Uterus (tissue), 4 donors: ENCODE data around the gene POPDC2. TPM values are rescaled to one million over a fixed set of nuclear protein-coding genes. Genes with fewer than 3 reads are reported as not detected.

Source experiments
- DNase-seq, 2 donors: peaks; one replicate each; pipeline ENCODE4 v3.0.0-alpha.2; 2019 to 2020
- H3K27ac ChIP-seq, 2 donors: fragments of 200-600 bp; sonication (generic); 1 replicate in 1 of 2; 2 replicates in 1 of 2; pipeline ENCODE4 v1.5.1; 2016 to 2018
- H3K27me3 ChIP-seq, 2 donors: fragments of 200-600 bp; sonication (generic); one replicate each; pipeline ENCODE4 v1.5.1; 2018 to 2019; ENCODE audit warnings: control low read depth in 1 of 2
- H3K36me3 ChIP-seq, 2 donors: fragments of 200-600 bp; sonication (generic); one replicate each; pipeline ENCODE4 v1.5.1; 2019; ENCODE audit warnings: control low read depth in 1 of 2
- H3K4me1 ChIP-seq, 2 donors: fragments of 200-600 bp; sonication (generic); one replicate each; pipeline ENCODE4 v1.5.1; 2018 to 2019; ENCODE audit warnings: control low read depth in 1 of 2
- H3K4me3 ChIP-seq, 2 donors: fragments of 200-600 bp; sonication (generic); 1 replicate in 1 of 2; 2 replicates in 1 of 2; pipeline ENCODE4 v1.5.1; 2018 to 2019; ENCODE audit warnings: mild to moderate bottlenecking in 1 of 2
- H3K9me3 ChIP-seq, 2 donors: fragments of 200-600 bp; sonication (generic); one replicate each; pipeline ENCODE4 v1.5.1; 2019; ENCODE audit warnings: control low read depth in 1 of 2
- CTCF ChIP-seq, 4 experiments: fragments of 200-600 bp in 2 of 4; fragments of 450-650 bp in 2 of 4; sonication (generic) in 2 of 4; IDR thresholded peaks; one replicate each; pipeline ENCODE4 v1.5.1; 2016 to 2019; ENCODE audit warnings: antibody characterized with exemption in 4 of 4, mild to moderate bottlenecking in 2 of 4, moderate library complexity in 1 of 4
- POLR2A ChIP-seq, 2 donors: fragments of 450-650 bp; IDR thresholded peaks; one replicate each; pipeline ENCODE4 v1.6.1; 2016; ENCODE audit warnings: antibody characterized with exemption in 2 of 2, mild to moderate bottlenecking in 1 of 2, moderate library complexity in 1 of 2
- intact Hi-C: fragments of 100-400 bp; cut with DNase I; formaldehyde crosslinking; loops from one replicate; pipeline ENCODE4 v1.15.1; 2023; ENCODE audit warnings: low total_unique reads
- total RNA-seq, 4 donors: library from RNA; depleted of rRNA in 3 of 4; stranded (reverse); fragments of >200 nt in 3 of 4; gene quantifications; one replicate each; pipeline versions ENCODE4 v1.1.0 to v1.2.4, GENCODE V29; 2014 to 2023
- donor health status: DM: yes; HTN: yes; CAD: no.

The POPDC2 gene
- total RNA-seq, 4 donors from 2014 or later = 4.9 to 35.3 (median 7.9) TPM

DNA sequence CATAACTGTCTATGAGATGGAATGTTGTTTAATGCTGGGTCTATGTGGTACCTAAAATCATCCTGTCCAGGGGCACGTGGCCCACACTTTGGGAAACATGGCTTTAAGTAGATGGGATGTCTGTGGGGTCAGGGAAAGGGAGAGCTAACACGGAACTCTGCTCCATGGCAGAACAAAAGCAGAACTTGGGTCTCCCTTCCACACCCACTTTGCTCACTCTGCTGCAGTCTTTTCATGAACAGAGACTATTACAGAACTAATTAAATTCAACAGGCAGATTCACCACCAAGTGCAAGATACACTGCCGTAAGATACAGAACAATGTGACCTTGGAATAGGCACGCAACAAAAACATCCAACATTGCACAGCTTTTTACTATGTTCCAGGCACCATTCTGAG, 28.2 kb downstream of the POPDC2 start:
- intact Hi-C loops = no loop called here
- no peak for TF ChIP-seq CTCF (IDR thresholded peaks at IDR 0.05)
- TF ChIP-seq POLR2A (IDR thresholded peaks at IDR 0.05) = no peak

DNA sequence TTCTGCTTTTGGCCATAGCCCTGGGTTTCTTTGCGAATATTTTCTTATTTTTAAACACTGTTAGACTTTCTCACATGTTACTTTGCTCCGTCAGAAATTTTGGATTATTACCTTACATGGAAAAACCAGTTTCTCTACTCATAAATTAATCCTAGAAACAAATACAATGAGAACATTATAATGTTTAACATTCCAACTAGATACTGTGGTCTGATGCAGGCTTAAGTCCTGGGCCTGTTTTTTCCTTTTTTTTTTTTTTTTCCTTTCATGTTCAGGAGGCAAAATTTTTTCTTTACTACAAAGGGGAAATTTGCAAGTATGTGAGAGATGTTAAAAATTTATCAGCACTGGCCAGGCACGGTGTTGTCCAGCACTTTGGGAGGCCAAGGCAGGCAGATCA, 28.9 kb downstream of the POPDC2 start:
- DNase-seq = no peak
- intact Hi-C loops = no loop called here
- Histone ChIP-seq H3K27me3 (no peaks in the 10 kb centered on the region), H3K4me1 (peaks cover 0 to 14% of the 10 kb centered on the region in 2 donors), H3K4me3 (no peak overlapping the region), H3K9me3 (no peaks in the 10 kb centered on the region), H3K27ac (peak overlapping the region; percentile 67 to 70), H3K36me3 (no peaks in the 10 kb centered on the region)
- TF ChIP-seq CTCF (IDR thresholded peaks at IDR 0.05) (no peak), POLR2A (IDR thresholded peaks at IDR 0.05) (no peak)

More for the DNA sequence above, 28.2 kb downstream of the POPDC2 start:
- H3K9me3 ChIP-seq = no peaks in the 10 kb centered on the region
- no peak overlapping the region for H3K4me3 ChIP-seq
- H3K36me3 ChIP-seq = no peaks in the 10 kb centered on the region
- H3K27me3 ChIP-seq = no peaks in the 10 kb centered on the region
- DNase-seq = no peak
- peaks cover 0 to 14% of the 10 kb centered on the region in 2 donors for H3K4me1 ChIP-seq
- H3K27ac ChIP-seq = peak overlapping the region; percentile 67 to 70

DNA sequence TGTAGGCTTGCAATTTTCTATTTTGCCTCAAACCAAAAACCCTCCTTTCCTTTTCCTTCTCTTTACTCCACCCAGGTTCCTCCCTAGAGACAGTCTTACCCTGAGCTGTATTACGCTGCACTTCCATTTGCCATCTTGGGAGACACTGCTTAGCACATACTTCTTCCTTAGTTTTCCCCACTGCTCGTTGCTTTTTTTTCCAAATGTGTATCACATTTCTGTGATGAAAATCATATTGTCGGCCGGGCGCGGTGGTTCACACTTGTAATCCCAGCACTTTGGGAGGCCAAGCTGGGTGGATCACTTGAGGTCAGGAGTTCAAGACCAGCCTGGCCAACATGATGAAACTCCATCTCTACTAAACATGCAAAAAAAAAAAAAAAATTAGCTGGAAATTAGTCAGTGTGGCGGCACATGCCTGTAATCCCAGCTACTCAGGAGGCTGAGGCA, 29.5 kb downstream of the POPDC2 start:
- peak overlapping the region; percentile 67 to 70 for H3K27ac ChIP-seq
- no peak overlapping the region for H3K4me3 ChIP-seq
- H3K27me3 ChIP-seq = no peaks in the 10 kb centered on the region
- no peaks in the 10 kb centered on the region for H3K36me3 ChIP-seq
- H3K4me1 ChIP-seq = peaks cover 0 to 14% of the 10 kb centered on the region in 2 donors
- TF ChIP-seq POLR2A (IDR thresholded peaks at IDR 0.05) (no peak), CTCF (IDR thresholded peaks at IDR 0.05) (no peak)
- H3K9me3 ChIP-seq = no peaks in the 10 kb centered on the region
- intact Hi-C loops = no loop called here
- no peak for DNase-seq

DNA sequence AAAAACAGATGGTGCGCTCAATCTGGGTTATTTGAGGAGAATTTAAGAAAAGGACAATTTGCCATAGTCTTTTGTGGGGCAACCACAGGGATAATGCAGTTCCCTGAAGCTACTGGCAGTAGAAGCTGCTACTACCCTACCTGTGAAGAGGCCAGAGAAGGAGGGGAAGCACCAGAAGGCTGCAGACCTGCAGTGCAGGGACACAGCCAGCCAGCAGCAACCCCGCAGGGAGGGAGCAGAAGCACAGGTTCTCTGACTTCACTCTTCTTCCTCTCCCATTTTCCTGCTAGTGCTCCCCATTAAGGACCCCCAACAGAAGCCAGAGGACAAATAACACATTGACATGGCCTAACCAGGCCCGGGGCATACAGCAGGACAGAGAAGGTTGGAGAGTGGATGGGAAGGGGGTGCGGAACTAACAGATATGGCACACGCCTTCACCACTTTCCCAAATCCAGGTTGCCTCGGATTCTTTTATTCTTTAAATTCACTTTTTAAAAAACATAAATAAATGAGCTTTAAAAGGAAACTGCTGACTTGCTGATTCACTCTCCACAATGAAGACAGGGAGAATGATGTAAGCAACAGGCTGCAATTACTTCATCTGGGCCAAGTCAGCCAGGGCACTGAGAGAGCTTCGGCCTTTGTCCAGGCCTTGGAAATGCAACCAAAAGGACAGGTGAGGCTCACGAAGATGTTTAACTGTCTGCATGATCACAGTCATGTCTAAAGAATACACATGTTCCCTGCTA, 30.1 kb downstream of the POPDC2 start:
- H3K27me3 ChIP-seq = no peaks in the 10 kb centered on the region
- intact Hi-C loops = no loop called here
- peak in 1 of 2 donors; percentile 53 for DNase-seq
- TF ChIP-seq POLR2A (IDR thresholded peaks at IDR 0.05) (no peak), CTCF (IDR thresholded peaks at IDR 0.05) (no peak)
- peaks cover 0 to 14% of the 10 kb centered on the region in 2 donors for H3K4me1 ChIP-seq
- H3K27ac ChIP-seq = peak overlapping the region; percentile 67 to 70
- no peak overlapping the region for H3K4me3 ChIP-seq
- no peaks in the 10 kb centered on the region for H3K36me3 ChIP-seq
- H3K9me3 ChIP-seq = no peaks in the 10 kb centered on the region

DNA sequence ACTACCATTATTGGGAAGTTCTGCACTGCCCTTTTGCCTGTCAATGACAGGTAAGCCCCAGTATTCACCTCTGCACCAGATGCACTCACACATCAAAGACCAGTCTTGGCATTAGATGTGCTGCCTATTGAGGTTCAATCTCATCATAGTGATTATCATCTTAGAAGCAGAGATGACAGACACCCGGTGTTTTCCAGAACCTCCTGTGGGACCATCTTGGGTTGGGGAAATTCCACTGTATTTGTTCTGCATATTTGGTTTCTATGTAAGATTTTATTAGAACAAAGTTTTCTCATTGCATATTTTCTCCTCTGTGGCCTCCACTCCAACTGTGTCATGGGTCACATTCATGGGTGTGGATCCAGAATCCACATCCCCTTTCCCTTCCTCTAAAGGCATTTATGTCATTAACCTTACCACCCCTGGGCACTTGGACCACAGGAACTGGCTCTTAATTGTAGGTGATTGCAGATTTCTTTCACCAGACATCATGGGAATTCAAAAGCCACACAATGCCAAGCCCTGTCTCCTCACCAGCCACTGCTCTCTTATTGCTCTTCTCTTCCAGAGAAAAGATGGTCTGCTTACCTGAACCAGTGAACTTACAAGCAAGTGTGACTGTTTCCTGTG, 31.5 kb downstream of the POPDC2 start:
- intact Hi-C loops = no loop called here
- peaks cover 0 to 14% of the 10 kb centered on the region in 2 donors for H3K4me1 ChIP-seq
- peak in 1 of 2 donors; percentile 41 for DNase-seq
- no peak overlapping the region for H3K4me3 ChIP-seq
- no peaks in the 10 kb centered on the region for H3K36me3 ChIP-seq
- H3K9me3 ChIP-seq = no peaks in the 10 kb centered on the region
- no peak for TF ChIP-seq CTCF (IDR thresholded peaks at IDR 0.05)
- TF ChIP-seq POLR2A (IDR thresholded peaks at IDR 0.05) = no peak
- H3K27me3 ChIP-seq = no peaks in the 10 kb centered on the region
- peak overlapping the region; percentile 17 to 67 for H3K27ac ChIP-seq
